Urinary bladder (tissue), 4 donors: ENCODE data around the gene TOMM34. TPM values are rescaled to one million over a fixed set of nuclear protein-coding genes. Genes with fewer than 3 reads are reported as not detected.

ENCODE experiments used
- DNase-seq: peaks from one replicate; pipeline ENCODE4 v3.0.0-alpha.2; 2015; ENCODE audit errors: extremely low spot score
- H3K27ac ChIP-seq: one replicate; pipeline ENCODE4 v1.5.1; 2013; ENCODE audit warnings: low read depth, mild to moderate bottlenecking, moderate library complexity
- H3K36me3 ChIP-seq: one replicate; pipeline ENCODE4 v1.6.1; 2013; ENCODE audit warnings: mild to moderate bottlenecking, moderate library complexity; ENCODE audit not compliant: insufficient read depth
- H3K4me1 ChIP-seq: one replicate; pipeline ENCODE4 v1.6.1; 2013; ENCODE audit warnings: mild to moderate bottlenecking, moderate library complexity; ENCODE audit not compliant: insufficient read depth
- H3K4me3 ChIP-seq: one replicate; pipeline ENCODE4 v1.5.1; 2013; ENCODE audit warnings: low read depth, low read length
- WGBS: extraction: QIAGEN DNeasy Blood & Tissue Kit; methylation state at CpG from one replicate; pipeline ENCODE4 v1.1.7; 2013; 5-methylcytosine and 5-hydroxymethylcytosine counted together
- polyA plus RNA-seq: library from polyadenylated mRNA; stranded (reverse); fragments of 200-250 nt; gene quantifications from one replicate; pipeline ENCODE4 v1.2.3, GENCODE V29; 2013
- total RNA-seq: library from RNA; depleted of rRNA; stranded (reverse); fragments of >200 nt; gene quantifications from one replicate; pipeline ENCODE4 v1.2.3, GENCODE V29; 2014
- donor health status: healthy with polysubstance abuse.
- donor health status: healthy.

The TOMM34 gene
- total RNA-seq: 12.3 TPM
- 19.5 TPM for polyA plus RNA-seq

GRCh38 chr20:44960103-44960852 is at the start of gene TOMM34:
TSS of gene TOMM34 (minus strand) at chr20:44960397. CDS start at chr20:44960333, 64 bp downstream.
- peak; percentile 83 for DNase-seq
- H3K36me3 ChIP-seq: no peaks in the 10 kb centered on the region
- under 1% methylated on average over 60 of the region's 60 CpGs for WGBS
- H3K27ac ChIP-seq: peak within 1 kb of the TSS; percentile 52
- H3K4me1 ChIP-seq: no peaks in the 10 kb centered on the region
- peak within 1 kb of the TSS; percentile 91 for H3K4me3 ChIP-seq

GRCh38 chr20:45008521-45009049 is 48.4 kb upstream of the TOMM34 start:
- DNase-seq: no peak

GRCh38 chr20:44997668-44998067 is 37.5 kb upstream of the TOMM34 start:
- WGBS: 96% methylated on average over 5 of the region's 5 CpGs
- Histone ChIP-seq H3K4me1 (no peaks in the 10 kb centered on the region), H3K27ac (no peak overlapping the region), H3K4me3 (no peak overlapping the region), H3K36me3 (peaks cover 5% of the 10 kb centered on the region)
- DNase-seq: no peak

More at GRCh38 chr20:45008521-45009049, 48.4 kb upstream of the TOMM34 start:
- peaks cover 2% of the 10 kb centered on the region for H3K36me3 ChIP-seq
- H3K27ac ChIP-seq: no peak overlapping the region
- no peak overlapping the region for H3K4me3 ChIP-seq
- H3K4me1 ChIP-seq: no peaks in the 10 kb centered on the region

GRCh38 chr20:44997171-44997570 is 37.0 kb upstream of the TOMM34 start:
- WGBS: 96% methylated on average over 6 of the region's 6 CpGs
- H3K4me1 ChIP-seq: no peaks in the 10 kb centered on the region
- no peak for DNase-seq
- H3K36me3 ChIP-seq: peaks cover 5% of the 10 kb centered on the region
- H3K27ac ChIP-seq: no peak overlapping the region
- H3K4me3 ChIP-seq: no peak overlapping the region

GRCh38 chr20:44993343-44993742 is 33.1 kb upstream of the TOMM34 start:
- no peak for DNase-seq
- no peak overlapping the region for H3K27ac ChIP-seq
- WGBS: 86% methylated on average over 3 of the region's 3 CpGs
- no peak overlapping the region for H3K4me3 ChIP-seq
- H3K4me1 ChIP-seq: no peaks in the 10 kb centered on the region
- H3K36me3 ChIP-seq: peaks cover 4% of the 10 kb centered on the region

GRCh38 chr20:44990957-44991356 is 30.8 kb upstream of the TOMM34 start:
- H3K4me1 ChIP-seq: no peaks in the 10 kb centered on the region
- no peak for DNase-seq
- H3K4me3 ChIP-seq: no peak overlapping the region
- no peak overlapping the region for H3K27ac ChIP-seq
- peaks cover 2% of the 10 kb centered on the region for H3K36me3 ChIP-seq

- no peak for DNase-seq
- Histone ChIP-seq H3K4me1 (no peaks in the 10 kb centered on the region), H3K27ac (peak overlapping the region; percentile 31), H3K36me3 (peaks cover 2% of the 10 kb centered on the region), H3K4me3 (no peak overlapping the region)
- WGBS: 65% methylated on average over 3 of the region's 3 CpGs
Observed at GRCh38 chr20:44990425-44990824, 30.2 kb upstream of the TOMM34 start.

- H3K4me3 ChIP-seq: no peak overlapping the region
- H3K36me3 ChIP-seq: peaks cover 3% of the 10 kb centered on the region
- WGBS: 90% methylated on average over 1 of the region's 1 CpG
- no peaks in the 10 kb centered on the region for H3K4me1 ChIP-seq
- H3K27ac ChIP-seq: no peak overlapping the region
- DNase-seq: no peak
Observed at GRCh38 chr20:44988631-44989171, 28.5 kb upstream of the TOMM34 start.

GRCh38 chr20:44983093-44983674 is 23.0 kb upstream of the TOMM34 start:
- no peak for DNase-seq
- no peak overlapping the region for H3K4me3 ChIP-seq
- 97% methylated on average over 7 of the region's 7 CpGs for WGBS
- H3K36me3 ChIP-seq: peaks cover 5% of the 10 kb centered on the region
- no peak overlapping the region for H3K27ac ChIP-seq
- H3K4me1 ChIP-seq: no peaks in the 10 kb centered on the region

GRCh38 chr20:44981736-44982406 is 21.7 kb upstream of the TOMM34 start:
- H3K4me3 ChIP-seq: no peak overlapping the region
- H3K36me3 ChIP-seq: peaks cover 5% of the 10 kb centered on the region
- no peaks in the 10 kb centered on the region for H3K4me1 ChIP-seq
- no peak for DNase-seq
- 93% methylated on average over 8 of the region's 8 CpGs for WGBS
- H3K27ac ChIP-seq: no peak overlapping the region

GRCh38 chr20:44979090-44979621 is 19.0 kb upstream of the TOMM34 start:
- Histone ChIP-seq H3K27ac (peak overlapping the region; percentile 79), H3K4me1 (no peaks in the 10 kb centered on the region), H3K36me3 (peaks cover 4% of the 10 kb centered on the region), H3K4me3 (no peak overlapping the region)
- no peak for DNase-seq
- WGBS: 58% methylated on average over 2 of the region's 2 CpGs

GRCh38 chr20:44976698-44977097 is 16.5 kb upstream of the TOMM34 start:
- 96% methylated on average over 4 of the region's 4 CpGs for WGBS
- Histone ChIP-seq H3K4me3 (no peak overlapping the region), H3K4me1 (no peaks in the 10 kb centered on the region), H3K36me3 (peaks cover 2% of the 10 kb centered on the region), H3K27ac (no peak overlapping the region)
- DNase-seq: no peak

- Histone ChIP-seq H3K36me3 (peaks cover 2% of the 10 kb centered on the region), H3K4me1 (no peaks in the 10 kb centered on the region), H3K4me3 (no peak overlapping the region), H3K27ac (peak overlapping the region; percentile 67)
- 32% methylated on average over 2 of the region's 2 CpGs for WGBS
- no peak for DNase-seq
Observed at GRCh38 chr20:44973053-44973452, 12.9 kb upstream of the TOMM34 start.
